PFSK-1 (cell line): Measurements from ENCODE around the gene LAGE3.

Experiments
- FOXP2 ChIP-seq: optimal IDR thresholded peaks from 2 replicates; pipeline ENCODE3; 2011; ENCODE audit warnings: borderline replicate concordance, control low read depth, inconsistent platforms; ENCODE audit not compliant: insufficient read depth; ENCODE audit errors: extremely low read length, extremely low read depth
- POLR2AphosphoS5 ChIP-seq: IDR thresholded peaks from 2 replicates; pipeline ENCODE4 v1.6.1; 2012; ENCODE audit warnings: low read depth, mild to moderate bottlenecking, control low read depth, low read length, moderate library complexity
- REST ChIP-seq, 2 experiments: IDR thresholded peaks; 2 replicates each; pipeline versions ENCODE4 v1.6.1 to v1.8.0; 2011 to 2012; ENCODE audit warnings: low read depth in 2 of 2, low read length in 2 of 2, control low read depth in 1 of 2, inconsistent platforms in 1 of 2, mild to moderate bottlenecking in 1 of 2, moderate library complexity in 1 of 2; ENCODE audit not compliant: insufficient read depth in 1 of 2
- SIN3A ChIP-seq: IDR thresholded peaks from 2 replicates; pipeline ENCODE4 v1.6.1; 2012; ENCODE audit warnings: mild to moderate bottlenecking, low read length, moderate library complexity, borderline replicate concordance; ENCODE audit not compliant: insufficient read depth
- TAF1 ChIP-seq: IDR thresholded peaks from 2 replicates; pipeline ENCODE4 v1.6.1; 2012; ENCODE audit warnings: low read length, control low read depth, borderline replicate concordance; ENCODE audit not compliant: insufficient read depth

The LAGE3 gene

GRCh38 chrX:154448484-154448883 is 30.6 kb downstream of the LAGE3 start:
- no peak for TF ChIP-seq TAF1
- no peak for TF ChIP-seq POLR2AphosphoS5
- no peak for TF ChIP-seq SIN3A
- no peak for TF ChIP-seq FOXP2
- no peak for TF ChIP-seq REST (IDR thresholded peaks at IDR 0.05; ENCODE audit: insufficient read depth in 1 of 2, low read depth in 2 of 2, low read length in 2 of 2)

DNA sequence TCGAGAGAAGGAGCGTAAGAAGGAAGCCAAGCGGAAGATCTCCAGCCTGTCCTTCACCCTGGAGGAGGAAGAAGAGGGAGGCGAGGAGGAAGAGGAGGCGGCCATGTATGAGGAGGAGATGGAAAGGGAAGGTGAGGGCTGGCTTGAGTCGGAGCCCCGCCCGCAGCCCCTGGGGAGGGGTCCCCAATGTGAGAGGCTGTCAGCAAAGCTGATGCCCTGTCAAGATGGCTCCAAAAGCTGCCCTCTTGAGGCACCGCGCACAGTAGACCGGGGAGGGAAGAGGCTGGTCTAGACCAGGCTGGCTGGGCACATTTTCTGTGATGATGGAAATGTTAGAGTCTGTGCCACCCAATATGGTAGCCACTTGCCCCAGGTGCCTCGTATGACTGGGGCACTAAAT is 32.7 kb downstream of the LAGE3 start:
- TF ChIP-seq REST (IDR thresholded peaks at IDR 0.05; ENCODE audit: insufficient read depth in 1 of 2, low read depth in 2 of 2, low read length in 2 of 2) (no peak), TAF1 (no peak), FOXP2 (no peak), POLR2AphosphoS5 (no peak), SIN3A (no peak)

DNA sequence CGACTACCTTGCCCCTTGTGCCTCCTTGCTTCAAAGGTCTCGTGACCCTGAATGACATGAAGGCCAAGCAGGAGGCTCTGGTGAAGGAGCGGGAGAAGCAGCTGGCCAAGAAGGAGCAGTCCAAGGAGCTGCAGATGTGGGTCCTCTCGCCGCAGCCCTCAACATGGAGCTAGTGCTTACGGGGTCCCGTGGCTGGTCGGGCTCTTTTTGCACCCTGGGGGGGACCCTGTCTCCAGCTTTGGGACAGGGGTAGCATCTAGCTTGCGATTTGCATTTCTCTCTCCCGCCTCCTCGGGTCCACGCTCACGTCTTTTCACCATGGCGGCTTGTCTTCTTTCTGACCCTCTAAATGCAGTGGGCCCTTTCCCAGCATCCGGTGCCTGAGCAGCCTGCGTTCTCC is 33.3 kb downstream of the LAGE3 start:
- TF ChIP-seq TAF1 (no peak), POLR2AphosphoS5 (no peak), FOXP2 (no peak), REST (IDR thresholded peaks at IDR 0.05; ENCODE audit: insufficient read depth in 1 of 2, low read depth in 2 of 2, low read length in 2 of 2) (no peak), SIN3A (no peak)

GRCh38 chrX:154444755-154445246 is 34.3 kb downstream of the LAGE3 start:
- TF ChIP-seq SIN3A = no peak
- no peak for TF ChIP-seq FOXP2
- TF ChIP-seq TAF1 = no peak
- no peak for TF ChIP-seq POLR2AphosphoS5
- TF ChIP-seq REST (IDR thresholded peaks at IDR 0.05; ENCODE audit: insufficient read depth in 1 of 2, low read depth in 2 of 2, low read length in 2 of 2) = no peak
